Aorta (tissue), 5 donors: Measurements from ENCODE around the gene DVL2. TPM values are rescaled to one million over a fixed set of nuclear protein-coding genes. Genes with fewer than 3 reads are reported as not detected.
"Not testable (repeated sequence)": the region's sequence is repeated elsewhere in the genome, so short reads cannot be mapped to it uniquely, and the experiment has no call there.

Experiments used
- ATAC-seq: fragments of 200-7000 bp; cut with Tn5 transposase; one replicate; pipeline ENCODE4 v1.9.1; 2022; ENCODE audit warnings: moderate library complexity; ENCODE audit not compliant: low FRiP score
- DNase-seq, 2 donors: peaks; one replicate each; pipeline ENCODE4 v3.0.0-alpha.2; 2020
- H3K27ac ChIP-seq, 2 donors: one replicate each; pipeline ENCODE4 v1.5.1; 2013; ENCODE audit warnings: low read length in 2 of 2, mild to moderate bottlenecking in 2 of 2, moderate library complexity in 2 of 2, control low read depth in 1 of 2, inconsistent platforms in 1 of 2, low read depth in 1 of 2
- H3K27me3 ChIP-seq, 2 donors: one replicate each; pipeline ENCODE4 v1.6.1; 2013; ENCODE audit warnings: control low read depth in 1 of 2, low read length in 1 of 2, mild to moderate bottlenecking in 1 of 2, moderate library complexity in 1 of 2; ENCODE audit not compliant: insufficient read depth in 2 of 2, control insufficient read depth in 1 of 2
- H3K36me3 ChIP-seq, 2 donors: one replicate each; pipeline ENCODE4 v1.6.1; 2013; ENCODE audit warnings: control low read depth in 1 of 2, low read length in 1 of 2, mild to moderate bottlenecking in 1 of 2; ENCODE audit not compliant: insufficient read depth in 2 of 2, control insufficient read depth in 1 of 2
- H3K4me1 ChIP-seq, 2 donors: one replicate each; pipeline ENCODE4 v1.6.1; 2013; ENCODE audit warnings: low read length in 2 of 2, control low read depth in 1 of 2, mild to moderate bottlenecking in 1 of 2, moderate library complexity in 1 of 2; ENCODE audit not compliant: insufficient read depth in 2 of 2, control insufficient read depth in 1 of 2
- H3K4me3 ChIP-seq, 2 donors: one replicate each; pipeline ENCODE4 v1.5.1; 2013; ENCODE audit warnings: low read length in 2 of 2, control low read depth in 1 of 2, mild to moderate bottlenecking in 1 of 2
- H3K9me3 ChIP-seq: one replicate; pipeline ENCODE4 v1.6.1; 2013; ENCODE audit warnings: mild to moderate bottlenecking, low read length; ENCODE audit not compliant: control insufficient read depth
- WGBS, 2 donors: extraction: QIAGEN DNeasy Blood & Tissue Kit; methylation state at CpG; one replicate each; pipeline ENCODE4 v1.1.7; 2013; 5-methylcytosine and 5-hydroxymethylcytosine counted together
- intact Hi-C, 2 donors: fragments of 100-400 bp; cut with DNase I; formaldehyde crosslinking; loops; one replicate each; pipeline versions ENCODE4 v1.14.2 to v1.15.0; 2022
- polyA plus RNA-seq, 2 donors: library from polyadenylated mRNA; stranded (reverse); fragments of 200-250 nt; gene quantifications; one replicate each; pipeline ENCODE4 v1.2.3, GENCODE V29; 2013
- total RNA-seq, 2 donors: library from RNA; stranded (reverse); fragmentation: NEBNext Ultra II Directional; extraction: Animal tissue kit (Norgen Biotek cat#: 25700); gene quantifications; one replicate each; pipeline ENCODE4 v1.2.1, GENCODE V29; 2021
- donor health status: healthy with polysubstance abuse.
- donor health status: Bipolar disorder and iron deficiency.
- donor health status: DM: no; HTN: no; CAD: no.
- donor health status: DM: no; HTN: no; CAD: no.
- donor health status: DM: yes; HTN: yes; CAD: no.

DVL2 gene
- total and polyA plus RNA-seq, 4 donors: 10.0 to 45.6 (median 25.1) TPM

- WGBS, 2 donors: 76% methylated on average over 7 of the region's 7 CpGs
- H3K27me3 ChIP-seq: no peaks in the 10 kb centered on the region
- H3K4me1 ChIP-seq: peaks cover 0 to 2% of the 10 kb centered on the region in 2 donors
- intact Hi-C loops: loop anchor here in 1 of 2 donors (5.0 kb wide), 1 partner anchor 47 kb away; no protein-coding TSS in a partner anchor
- H3K36me3 ChIP-seq: peaks cover 0 to 5% of the 10 kb centered on the region in 2 donors
- no peaks in the 10 kb centered on the region for H3K9me3 ChIP-seq
- DNase-seq (no peak), ATAC-seq (no peak)
- no peak overlapping the region for H3K4me3 ChIP-seq
- H3K27ac ChIP-seq: no peak overlapping the region
Measured at GRCh38 chr17:7249830-7250229, 15.5 kb upstream of the DVL2 start.

- Histone ChIP-seq H3K4me3 (no peak overlapping the region), H3K27ac (no peak overlapping the region), H3K9me3 (no peaks in the 10 kb centered on the region), H3K4me1 (peaks cover 0 to 2% of the 10 kb centered on the region in 2 donors), H3K36me3 (peaks cover 0 to 2% of the 10 kb centered on the region in 2 donors), H3K27me3 (no peaks in the 10 kb centered on the region)
- 76 to 77% methylated on average over 6 of the region's 6 CpGs for WGBS, 2 donors
- intact Hi-C loops: no loop called here
- no peak for DNase-seq
- ATAC-seq: no peak
Measured at GRCh38 chr17:7249214-7249613, 14.9 kb upstream of the DVL2 start.

GRCh38 chr17:7248796-7249195, 14.5 kb upstream of the DVL2 start:
- H3K36me3 ChIP-seq: peaks cover 0 to 2% of the 10 kb centered on the region in 2 donors
- no peak for ATAC-seq
- intact Hi-C loops: no loop called here

DNA sequence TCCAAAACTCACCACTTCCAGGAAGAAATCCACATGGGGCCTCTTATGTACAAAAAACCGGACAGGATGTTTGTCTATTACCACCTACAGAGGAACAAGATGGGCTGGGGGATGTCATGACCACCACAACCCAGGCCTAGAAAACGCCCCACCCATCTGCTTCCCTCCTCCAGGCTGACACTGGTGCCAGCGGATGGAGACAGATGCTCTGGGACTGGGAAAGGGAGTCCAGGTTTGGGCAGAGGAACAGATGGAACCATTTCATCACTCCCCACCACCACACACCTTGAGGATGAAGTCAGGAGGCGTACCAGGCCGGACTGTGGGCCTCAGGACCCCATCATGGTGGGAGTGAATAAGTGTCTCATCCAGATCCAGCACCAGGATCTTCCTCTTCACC, 12.5 kb upstream of the DVL2 start:
- Histone ChIP-seq H3K27me3 (no peaks in the 10 kb centered on the region), H3K4me3 (no peak overlapping the region), H3K36me3 (peaks cover 0 to 2% of the 10 kb centered on the region in 2 donors), H3K9me3 (no peaks in the 10 kb centered on the region), H3K27ac (no peak overlapping the region), H3K4me1 (peaks cover 0 to 2% of the 10 kb centered on the region in 2 donors)
- WGBS, 2 donors: 89 to 91% methylated on average over 5 of the region's 5 CpGs
- ATAC-seq (no peak), DNase-seq (no peak)
- intact Hi-C loops: no loop called here

More at GRCh38 chr17:7248796-7249195, 14.5 kb upstream of the DVL2 start:
- Histone ChIP-seq H3K9me3 (no peaks in the 10 kb centered on the region), H3K4me1 (peaks cover 0 to 2% of the 10 kb centered on the region in 2 donors), H3K4me3 (no peak overlapping the region), H3K27me3 (no peaks in the 10 kb centered on the region), H3K27ac (no peak overlapping the region)
- DNase-seq: no peak
- 66 to 72% methylated on average over 4 of the region's 4 CpGs for WGBS, 2 donors

- H3K4me1 ChIP-seq, H3K27ac ChIP-seq, H3K36me3 ChIP-seq, H3K9me3 ChIP-seq, intact Hi-C loops, H3K27me3 ChIP-seq, ATAC-seq, H3K4me3 ChIP-seq, DNase-seq: not testable (repeated sequence)
- 67 to 69% methylated on average over 10 of the region's 10 CpGs for WGBS, 2 donors
Measured at GRCh38 chr17:7243838-7244237, 9.5 kb upstream of the DVL2 start.

DNA sequence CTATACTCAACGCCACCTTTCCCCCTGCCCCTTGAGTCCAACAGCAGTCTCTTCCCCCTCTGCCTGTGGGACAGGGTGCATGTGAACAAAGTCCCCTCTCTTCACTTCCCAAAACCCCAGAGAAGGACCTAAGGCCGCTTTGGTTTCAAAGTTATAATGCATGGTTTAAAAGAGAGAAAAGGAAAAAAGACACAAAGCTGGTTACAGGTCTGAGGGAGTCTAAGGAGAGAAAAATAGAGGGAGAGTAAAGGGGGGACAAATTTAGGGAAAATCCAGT, 9.1 kb upstream of the DVL2 start:
- ATAC-seq: no peak
- peak overlapping the region; percentile 20 to 42 for H3K4me3 ChIP-seq
- H3K27me3 ChIP-seq: no peaks in the 10 kb centered on the region
- H3K36me3 ChIP-seq: peaks cover 0 to 2% of the 10 kb centered on the region in 2 donors
- 24% methylated on average over 2 of the region's 2 CpGs for WGBS, 2 donors
- intact Hi-C loops: no loop called here
- peak overlapping the region in 1 of 2 donors; percentile 96 for H3K27ac ChIP-seq
- no peaks in the 10 kb centered on the region for H3K9me3 ChIP-seq
- peaks cover 0 to 3% of the 10 kb centered on the region in 2 donors for H3K4me1 ChIP-seq
- no peak for DNase-seq

DNA sequence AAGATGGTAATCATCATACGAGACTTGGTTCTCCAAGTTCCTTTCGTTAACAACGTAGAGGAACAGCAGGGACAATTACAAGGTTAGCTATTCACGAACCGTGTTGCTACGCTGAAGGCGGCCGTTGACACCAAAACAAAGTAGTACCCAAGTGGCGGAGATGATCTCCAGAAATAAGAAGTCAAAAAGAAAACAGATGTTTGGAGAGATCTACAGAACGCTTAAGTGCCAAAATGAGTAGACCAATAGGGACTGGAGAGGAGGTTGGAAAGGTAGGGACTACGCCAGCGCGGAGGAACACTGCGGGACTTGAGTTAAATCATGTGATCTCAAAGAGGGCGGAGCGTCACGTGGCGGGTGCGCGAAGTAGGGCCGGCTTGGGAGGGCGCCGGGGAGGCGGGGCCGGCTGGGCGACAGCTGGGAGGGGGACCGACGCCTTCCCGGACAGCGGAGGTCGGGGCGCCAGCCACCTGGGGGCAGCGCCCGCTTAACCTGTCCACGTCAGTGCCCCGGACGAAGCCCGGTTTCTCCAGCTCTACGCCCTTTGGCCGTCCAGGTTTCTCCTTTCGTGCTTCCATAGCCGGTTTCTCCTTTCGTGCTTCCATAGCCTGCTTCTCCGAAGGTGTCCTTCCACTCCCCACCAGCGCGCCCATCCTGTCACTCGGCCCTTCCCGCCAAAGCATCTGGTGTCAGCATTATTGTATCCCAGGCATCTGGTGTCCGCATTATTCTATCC, 8.6 kb upstream of the DVL2 start:
- Histone ChIP-seq H3K4me3 (peak overlapping the region; percentile 20 to 51), H3K36me3 (peaks cover 0 to 2% of the 10 kb centered on the region in 2 donors), H3K9me3 (no peaks in the 10 kb centered on the region), H3K27me3 (no peaks in the 10 kb centered on the region), H3K27ac (peak overlapping the region in 1 of 2 donors; percentile 96), H3K4me1 (peaks cover 0 to 3% of the 10 kb centered on the region in 2 donors)
- WGBS, 2 donors: 0% methylated on average over 42 to 49 of the region's 49 CpGs
- peak; percentile 98 for DNase-seq
- intact Hi-C loops: no loop called here
- peak; percentile 88 for ATAC-seq

- WGBS, 2 donors: 0 to 1% methylated on average over 58 to 62 of the region's 62 CpGs
- Histone ChIP-seq H3K9me3 (no peaks in the 10 kb centered on the region), H3K36me3 (peaks cover 0 to 2% of the 10 kb centered on the region in 2 donors), H3K4me1 (peaks cover 0 to 3% of the 10 kb centered on the region in 2 donors), H3K4me3 (peak within 1 kb of the TSS; percentile 48 to 51), H3K27me3 (no peaks in the 10 kb centered on the region), H3K27ac (peak within 1 kb of the TSS; percentile 72 to 96)
- ATAC-seq (peak; percentile 90), DNase-seq (peak; percentile 96 to 98)
- intact Hi-C loops: no loop called here
Measured at GRCh38 chr17:7241783-7242716, 7.7 kb upstream of the DVL2 start, which contains the start of gene GABARAP. GABARAP (minus strand) TSS chr17:7242449; CDS start chr17:7242330, 119 bp downstream.
